ENCODE data around the gene LSP1.

LSP1 gene

DNA sequence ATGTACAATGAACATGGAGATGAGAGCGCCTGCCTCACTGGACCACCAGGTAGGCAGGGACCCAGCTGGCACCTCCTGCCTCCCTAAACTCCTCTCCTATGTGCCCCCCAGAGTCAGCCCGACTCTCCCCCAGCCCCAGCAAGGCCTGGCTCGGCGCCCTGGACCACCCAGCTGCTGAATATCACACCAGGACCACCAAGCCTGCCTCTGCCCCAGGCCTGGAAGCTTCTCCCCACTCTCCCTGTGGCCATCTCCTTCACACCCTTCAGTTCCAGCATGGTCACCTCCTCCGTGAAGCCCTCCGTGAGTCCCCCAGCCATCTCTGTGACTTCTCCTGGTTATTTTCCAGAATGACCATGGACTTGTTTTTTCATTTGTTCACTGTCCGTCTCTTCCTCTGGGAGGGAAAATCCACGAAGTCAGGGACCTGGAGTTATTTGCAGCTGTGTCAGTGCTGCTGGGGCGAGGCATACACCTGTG, 6.4 kb upstream of the LSP1 start:
- H3K36me3 ChIP-seq (ENCODE audit: control insufficient read depth in 1 of 2, insufficient read depth in 2 of 2, low read length in 2 of 2), result no peaks in the 10 kb centered on the region
- peaks cover 0 to 4% of the 10 kb centered on the region in 2 donors for H3K4me1 ChIP-seq (ENCODE audit: control insufficient read depth in 1 of 2, insufficient read depth in 2 of 2, low read length in 2 of 2)
- H3K27me3 ChIP-seq (ENCODE audit: low read depth, low read length), result peaks cover 5% of the 10 kb centered on the region
- H3K27ac ChIP-seq (ENCODE audit: low read length), result no peak overlapping the region
- no peak overlapping the region for H3K4me3 ChIP-seq (ENCODE audit: low read depth in 1 of 2, low read length in 2 of 2)
- H3K9me3 ChIP-seq (ENCODE audit: control insufficient read depth in 1 of 2, low read length in 2 of 2), result no peaks in the 10 kb centered on the region

GRCh38 chr11:1847006-1847735, 5.7 kb upstream of the LSP1 start:
- H3K4me3 ChIP-seq (ENCODE audit: low read depth in 1 of 2, low read length in 2 of 2), result no peak overlapping the region
- H3K4me1 ChIP-seq (ENCODE audit: control insufficient read depth in 1 of 2, insufficient read depth in 2 of 2, low read length in 2 of 2), result peaks cover 0 to 4% of the 10 kb centered on the region in 2 donors
- no peak overlapping the region for H3K27ac ChIP-seq (ENCODE audit: low read length)
- H3K27me3 ChIP-seq (ENCODE audit: low read depth, low read length), result peaks cover 5% of the 10 kb centered on the region
- no peaks in the 10 kb centered on the region for H3K36me3 ChIP-seq (ENCODE audit: control insufficient read depth in 1 of 2, insufficient read depth in 2 of 2, low read length in 2 of 2)
- H3K9me3 ChIP-seq (ENCODE audit: control insufficient read depth in 1 of 2, low read length in 2 of 2), result no peaks in the 10 kb centered on the region

- Histone ChIP-seq H3K27ac (ENCODE audit: low read length) (no peak overlapping the region), H3K27me3 (ENCODE audit: low read depth, low read length) (peaks cover 5% of the 10 kb centered on the region), H3K9me3 (ENCODE audit: control insufficient read depth in 1 of 2, low read length in 2 of 2) (no peaks in the 10 kb centered on the region), H3K36me3 (ENCODE audit: control insufficient read depth in 1 of 2, insufficient read depth in 2 of 2, low read length in 2 of 2) (no peaks in the 10 kb centered on the region), H3K4me3 (ENCODE audit: low read depth in 1 of 2, low read length in 2 of 2) (no peak overlapping the region), H3K4me1 (ENCODE audit: control insufficient read depth in 1 of 2, insufficient read depth in 2 of 2, low read length in 2 of 2) (peaks cover 0 to 4% of the 10 kb centered on the region in 2 donors)
Observed at GRCh38 chr11:1847926-1848639, 4.8 kb upstream of the LSP1 start.

GRCh38 chr11:1848640-1849430, 4.0 kb upstream of the LSP1 start:
- Histone ChIP-seq H3K27ac (ENCODE audit: low read length) (no peak overlapping the region), H3K36me3 (ENCODE audit: control insufficient read depth in 1 of 2, insufficient read depth in 2 of 2, low read length in 2 of 2) (no peaks in the 10 kb centered on the region), H3K27me3 (ENCODE audit: low read depth, low read length) (peaks cover 5% of the 10 kb centered on the region), H3K9me3 (ENCODE audit: control insufficient read depth in 1 of 2, low read length in 2 of 2) (no peaks in the 10 kb centered on the region), H3K4me3 (ENCODE audit: low read depth in 1 of 2, low read length in 2 of 2) (no peak overlapping the region), H3K4me1 (ENCODE audit: control insufficient read depth in 1 of 2, insufficient read depth in 2 of 2, low read length in 2 of 2) (peaks cover 0 to 4% of the 10 kb centered on the region in 2 donors)

DNA sequence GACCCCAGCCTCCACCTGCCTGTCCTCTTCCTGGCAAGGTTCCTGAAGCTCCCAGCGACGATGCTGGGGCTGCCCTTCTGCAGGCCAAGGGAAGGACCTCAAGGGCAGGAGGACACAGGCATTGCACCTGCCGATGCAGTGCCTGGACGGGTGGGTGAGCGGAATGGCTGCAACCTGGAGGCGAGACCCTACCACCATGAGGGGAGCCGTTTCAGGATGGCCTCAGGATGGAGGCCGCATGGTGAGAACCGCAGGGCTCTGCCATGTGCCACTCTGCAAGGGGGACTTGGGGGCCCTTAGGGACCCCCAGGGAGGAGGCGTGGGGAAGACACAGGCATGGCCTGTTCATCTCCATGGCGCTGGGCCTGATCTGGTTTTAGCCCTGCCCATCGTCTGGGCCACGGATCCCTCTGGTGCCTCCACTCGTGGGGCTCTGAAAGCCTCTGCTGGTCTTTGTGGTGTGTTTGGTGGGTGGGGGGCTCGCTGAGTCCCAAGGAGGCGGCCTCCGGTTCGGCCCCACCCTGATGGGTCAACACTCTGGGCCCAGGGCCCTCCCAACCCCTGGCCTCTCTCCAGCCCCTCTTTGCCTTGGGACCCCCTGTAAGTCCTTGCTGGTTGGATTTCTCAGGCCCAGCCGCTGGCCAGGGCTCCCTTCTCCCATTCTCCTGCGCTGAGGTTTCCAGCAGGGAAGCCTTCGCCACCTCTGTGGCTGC, 1.3 kb upstream of the LSP1 start:
- no peaks in the 10 kb centered on the region for H3K4me1 ChIP-seq (ENCODE audit: control insufficient read depth in 1 of 2, insufficient read depth in 2 of 2, low read length in 2 of 2)

GRCh38 chr11:1852271-1852876, 510 bp upstream of the LSP1 start:
- Histone ChIP-seq H3K27me3 (ENCODE audit: low read depth, low read length) (no peaks in the 10 kb centered on the region), H3K4me3 (ENCODE audit: low read depth in 1 of 2, low read length in 2 of 2) (no peak overlapping the region), H3K36me3 (ENCODE audit: control insufficient read depth in 1 of 2, insufficient read depth in 2 of 2, low read length in 2 of 2) (no peaks in the 10 kb centered on the region), H3K4me1 (ENCODE audit: control insufficient read depth in 1 of 2, insufficient read depth in 2 of 2, low read length in 2 of 2) (no peaks in the 10 kb centered on the region), H3K27ac (ENCODE audit: low read length) (peak overlapping the region; percentile 45), H3K9me3 (ENCODE audit: control insufficient read depth in 1 of 2, low read length in 2 of 2) (no peaks in the 10 kb centered on the region)

More for the DNA sequence above, 1.3 kb upstream of the LSP1 start:
- Histone ChIP-seq H3K4me3 (ENCODE audit: low read depth in 1 of 2, low read length in 2 of 2) (no peak overlapping the region), H3K27ac (ENCODE audit: low read length) (peak overlapping the region; percentile 45), H3K27me3 (ENCODE audit: low read depth, low read length) (no peaks in the 10 kb centered on the region), H3K36me3 (ENCODE audit: control insufficient read depth in 1 of 2, insufficient read depth in 2 of 2, low read length in 2 of 2) (no peaks in the 10 kb centered on the region), H3K9me3 (ENCODE audit: control insufficient read depth in 1 of 2, low read length in 2 of 2) (no peaks in the 10 kb centered on the region)

DNA sequence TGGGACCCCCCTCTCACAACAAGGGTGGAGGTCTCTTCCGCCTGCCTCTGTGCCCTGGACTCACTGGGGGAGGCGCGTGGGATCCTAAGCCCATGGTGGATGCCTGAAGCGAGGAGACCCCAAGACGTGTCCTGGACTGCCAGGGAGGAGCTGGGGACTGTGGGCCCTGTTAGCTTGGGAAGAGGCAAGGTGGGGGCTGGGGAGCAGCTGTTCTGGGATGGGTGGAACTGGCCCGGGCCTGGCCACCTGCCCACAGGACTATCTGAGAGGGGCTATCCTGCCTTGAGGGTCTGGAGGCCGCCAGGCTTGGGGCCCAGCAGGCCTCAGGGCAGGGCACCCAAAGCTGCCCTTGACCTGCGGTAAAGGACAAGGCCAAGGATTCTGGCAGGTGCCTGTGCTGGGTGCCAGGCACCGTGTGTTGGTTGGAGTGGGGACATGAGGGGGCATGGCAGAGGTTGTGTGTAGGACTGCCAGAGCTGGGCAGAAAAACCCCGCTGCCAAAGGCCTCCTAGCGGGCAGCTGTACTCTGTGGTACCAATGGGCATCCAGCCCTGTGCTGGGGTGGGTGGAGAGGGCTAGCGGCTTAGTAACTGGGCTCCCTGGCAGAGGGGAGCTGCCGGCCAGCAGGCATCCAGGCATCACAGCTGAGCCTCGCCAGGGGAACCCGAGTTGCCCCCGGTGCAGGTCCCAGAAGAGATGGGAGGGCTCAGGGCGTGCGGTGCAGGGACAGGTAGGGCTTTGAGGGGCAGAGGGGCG, 670 bp downstream of the LSP1 start:
- Histone ChIP-seq H3K4me1 (ENCODE audit: control insufficient read depth in 1 of 2, insufficient read depth in 2 of 2, low read length in 2 of 2) (no peaks in the 10 kb centered on the region), H3K9me3 (ENCODE audit: control insufficient read depth in 1 of 2, low read length in 2 of 2) (no peaks in the 10 kb centered on the region), H3K36me3 (ENCODE audit: control insufficient read depth in 1 of 2, insufficient read depth in 2 of 2, low read length in 2 of 2) (no peaks in the 10 kb centered on the region), H3K4me3 (ENCODE audit: low read depth in 1 of 2, low read length in 2 of 2) (peak overlapping the region; percentile 33 to 45), H3K27me3 (ENCODE audit: low read depth, low read length) (no peaks in the 10 kb centered on the region), H3K27ac (ENCODE audit: low read length) (peak overlapping the region; percentile 8)

DNA sequence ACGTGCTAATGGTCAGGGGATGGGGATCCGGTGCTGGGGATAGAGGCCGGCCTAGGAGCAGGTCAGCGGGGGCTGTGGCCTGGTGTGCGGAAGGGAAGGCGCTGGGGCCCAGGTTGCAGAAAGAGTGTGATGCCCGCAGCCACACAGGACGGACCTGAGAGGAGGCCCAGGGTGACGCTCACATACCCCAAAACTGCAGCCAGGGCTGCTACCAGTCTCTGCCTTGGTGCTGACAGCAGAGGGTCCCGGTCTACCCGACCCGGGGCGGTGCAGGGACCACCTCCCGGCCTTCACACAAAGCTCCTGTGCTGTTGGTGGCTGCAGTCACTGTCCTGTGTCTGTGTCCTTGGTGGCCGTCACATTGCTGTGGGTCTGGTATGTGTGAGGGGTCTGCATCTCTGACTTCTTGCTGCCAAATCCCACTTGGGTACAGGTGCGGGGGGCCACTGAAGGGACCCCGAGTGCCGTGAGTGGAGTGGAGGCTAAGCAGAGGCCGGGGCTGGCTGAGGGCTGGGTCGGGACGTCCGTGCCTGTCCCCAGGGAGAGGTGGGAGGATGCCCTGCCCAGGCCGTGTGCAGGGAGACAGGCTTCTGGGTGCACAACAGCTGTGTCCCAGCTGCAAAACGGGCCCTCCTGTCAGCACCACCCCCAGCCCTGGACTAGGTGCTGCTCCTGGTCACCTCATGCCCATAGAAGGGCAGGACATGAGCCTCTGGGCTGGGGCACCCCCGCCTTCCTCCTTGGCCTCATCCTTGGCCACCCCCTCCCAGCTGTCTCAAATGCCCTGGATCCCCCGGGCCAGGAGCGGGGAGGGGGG, 1.5 kb downstream of the LSP1 start:
- H3K27ac ChIP-seq (ENCODE audit: low read length), result no peak overlapping the region
- no peaks in the 10 kb centered on the region for H3K36me3 ChIP-seq (ENCODE audit: control insufficient read depth in 1 of 2, insufficient read depth in 2 of 2, low read length in 2 of 2)
- peak overlapping the region in 1 of 2 donors; percentile 45 for H3K4me3 ChIP-seq (ENCODE audit: low read depth in 1 of 2, low read length in 2 of 2)
- H3K9me3 ChIP-seq (ENCODE audit: control insufficient read depth in 1 of 2, low read length in 2 of 2), result no peaks in the 10 kb centered on the region
- no peaks in the 10 kb centered on the region for H3K27me3 ChIP-seq (ENCODE audit: low read depth, low read length)
- no peaks in the 10 kb centered on the region for H3K4me1 ChIP-seq (ENCODE audit: control insufficient read depth in 1 of 2, insufficient read depth in 2 of 2, low read length in 2 of 2)

- Histone ChIP-seq H3K27ac (ENCODE audit: low read length) (no peak overlapping the region), H3K36me3 (ENCODE audit: control insufficient read depth in 1 of 2, insufficient read depth in 2 of 2, low read length in 2 of 2) (no peaks in the 10 kb centered on the region), H3K27me3 (ENCODE audit: low read depth, low read length) (no peaks in the 10 kb centered on the region), H3K9me3 (ENCODE audit: control insufficient read depth in 1 of 2, low read length in 2 of 2) (no peaks in the 10 kb centered on the region), H3K4me3 (ENCODE audit: low read depth in 1 of 2, low read length in 2 of 2) (no peak overlapping the region), H3K4me1 (ENCODE audit: control insufficient read depth in 1 of 2, insufficient read depth in 2 of 2, low read length in 2 of 2) (no peaks in the 10 kb centered on the region)
Observed at GRCh38 chr11:1854949-1855885, 2.3 kb downstream of the LSP1 start.
